ENCODE measurements around the gene FAM186B. TPM values are rescaled to one million over a fixed set of nuclear protein-coding genes. Genes with fewer than 3 reads are reported as not detected.

The FAM186B gene
- total and polyA plus RNA-seq, 2 of the 13 experiments (the other 11 are each of a cell fraction or from before 2014, with no cell fraction given), result 0.07 to 0.20 TPM

DNA sequence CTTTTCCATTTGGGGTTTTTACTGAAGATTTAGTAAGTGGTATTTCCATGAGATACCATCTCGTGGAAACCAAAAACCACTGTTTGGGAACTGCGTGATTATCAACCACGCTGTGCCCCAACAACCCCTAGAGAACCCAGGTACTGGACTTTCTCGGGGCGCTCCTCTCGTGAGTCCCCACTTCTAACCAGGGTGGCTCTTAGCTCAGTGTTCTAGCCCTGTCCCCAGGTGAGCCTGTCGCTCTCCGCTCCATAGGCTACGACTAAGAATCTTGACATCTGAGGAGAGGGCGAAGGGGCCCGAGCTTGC, 38.2 kb downstream of the FAM186B start:
- TF ChIP-seq, protein P1, sequence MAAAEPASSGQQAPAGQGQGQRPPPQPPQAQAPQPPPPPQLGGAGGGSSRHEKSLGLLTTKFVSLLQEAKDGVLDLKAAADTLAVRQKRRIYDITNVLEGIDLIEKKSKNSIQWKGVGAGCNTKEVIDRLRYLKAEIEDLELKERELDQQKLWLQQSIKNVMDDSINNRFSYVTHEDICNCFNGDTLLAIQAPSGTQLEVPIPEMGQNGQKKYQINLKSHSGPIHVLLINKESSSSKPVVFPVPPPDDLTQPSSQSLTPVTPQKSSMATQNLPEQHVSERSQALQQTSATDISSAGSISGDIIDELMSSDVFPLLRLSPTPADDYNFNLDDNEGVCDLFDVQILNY (CRISPR knock-in tag; conservative IDR thresholded peaks at IDR 0.05), result no peak
- TF ChIP-seq GFI1 (CRISPR knock-in tag; IDR thresholded peaks at IDR 0.05; ENCODE audit: borderline replicate concordance) (0 out of 2 replicates have a peak, but pooled peaks have one; percentile 21), NR3C1 (CRISPR knock-in tag; IDR thresholded peaks at IDR 0.05) (no peak), ZZZ3 (CRISPR knock-in tag; IDR thresholded peaks at IDR 0.05; ENCODE audit: borderline replicate concordance) (no peak), GATAD2A (CRISPR knock-in tag; IDR thresholded peaks at IDR 0.05) (no peak), ZNF24 (IDR thresholded peaks at IDR 0.05) (no peak), ATF7-NPFF (CRISPR knock-in tag; IDR thresholded peaks at IDR 0.05; ENCODE audit: low read depth) (0 out of 2 replicates have a peak, but pooled peaks have one; percentile 16), ZNF382 (CRISPR knock-in tag; IDR thresholded peaks at IDR 0.05; ENCODE audit: borderline replicate concordance) (no peak), NCOA1 (CRISPR knock-in tag; IDR thresholded peaks at IDR 0.05) (0 out of 2 replicates have a peak, but pooled peaks have one; percentile 31), RAD21 (CRISPR knock-in tag; IDR thresholded peaks at IDR 0.05) (no peak), HNRNPH1 (optimal IDR thresholded peaks at IDR 0.05; ENCODE audit: low read depth, low read length) (no peak), ZNF7 (CRISPR knock-in tag; IDR thresholded peaks at IDR 0.05) (no peak), ZBTB42 (CRISPR knock-in tag; IDR thresholded peaks at IDR 0.05) (no peak), NCOA2 (CRISPR knock-in tag; IDR thresholded peaks at IDR 0.05) (no peak), TOE1 (CRISPR knock-in tag; IDR thresholded peaks at IDR 0.05) (no peak), ZNF749 (CRISPR knock-in tag; IDR thresholded peaks at IDR 0.05; ENCODE audit: borderline replicate concordance) (no peak), RNF2 (conservative IDR thresholded peaks at IDR 0.05; ENCODE audit: low read depth) (no peak), ZNF510 (CRISPR knock-in tag; IDR thresholded peaks at IDR 0.05; ENCODE audit: low read depth) (no peak)
- TF ChIP-seq, protein P2, sequence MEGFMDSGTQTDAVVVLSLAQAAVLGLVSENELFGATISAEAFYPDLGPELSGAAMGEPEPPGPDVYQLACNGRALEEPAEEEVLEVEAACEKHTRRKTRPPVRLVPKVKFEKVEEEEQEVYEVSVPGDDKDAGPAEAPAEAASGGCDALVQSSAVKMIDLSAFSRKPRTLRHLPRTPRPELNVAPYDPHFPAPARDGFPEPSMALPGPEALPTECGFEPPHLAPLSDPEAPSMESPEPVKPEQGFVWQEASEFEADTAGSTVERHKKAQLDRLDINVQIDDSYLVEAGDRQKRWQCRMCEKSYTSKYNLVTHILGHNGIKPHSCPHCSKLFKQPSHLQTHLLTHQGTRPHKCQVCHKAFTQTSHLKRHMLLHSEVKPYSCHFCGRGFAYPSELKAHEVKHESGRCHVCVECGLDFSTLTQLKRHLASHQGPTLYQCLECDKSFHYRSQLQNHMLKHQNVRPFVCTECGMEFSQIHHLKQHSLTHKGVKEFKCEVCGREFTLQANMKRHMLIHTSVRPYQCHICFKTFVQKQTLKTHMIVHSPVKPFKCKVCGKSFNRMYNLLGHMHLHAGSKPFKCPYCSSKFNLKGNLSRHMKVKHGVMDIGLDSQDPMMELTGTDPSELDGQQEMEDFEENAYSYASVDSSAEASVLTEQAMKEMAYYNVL (CRISPR knock-in tag; IDR thresholded peaks at IDR 0.05; ENCODE audit: borderline replicate concordance), result no peak; the same call in 1 of the 2 replicates
- TF ChIP-seq, protein P3, sequence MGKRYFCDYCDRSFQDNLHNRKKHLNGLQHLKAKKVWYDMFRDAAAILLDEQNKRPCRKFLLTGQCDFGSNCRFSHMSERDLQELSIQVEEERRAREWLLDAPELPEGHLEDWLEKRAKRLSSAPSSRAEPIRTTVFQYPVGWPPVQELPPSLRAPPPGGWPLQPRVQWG (CRISPR knock-in tag; IDR thresholded peaks at IDR 0.05; ENCODE audit: borderline replicate concordance, low read depth), result no peak
- TF ChIP-seq, protein P4, sequence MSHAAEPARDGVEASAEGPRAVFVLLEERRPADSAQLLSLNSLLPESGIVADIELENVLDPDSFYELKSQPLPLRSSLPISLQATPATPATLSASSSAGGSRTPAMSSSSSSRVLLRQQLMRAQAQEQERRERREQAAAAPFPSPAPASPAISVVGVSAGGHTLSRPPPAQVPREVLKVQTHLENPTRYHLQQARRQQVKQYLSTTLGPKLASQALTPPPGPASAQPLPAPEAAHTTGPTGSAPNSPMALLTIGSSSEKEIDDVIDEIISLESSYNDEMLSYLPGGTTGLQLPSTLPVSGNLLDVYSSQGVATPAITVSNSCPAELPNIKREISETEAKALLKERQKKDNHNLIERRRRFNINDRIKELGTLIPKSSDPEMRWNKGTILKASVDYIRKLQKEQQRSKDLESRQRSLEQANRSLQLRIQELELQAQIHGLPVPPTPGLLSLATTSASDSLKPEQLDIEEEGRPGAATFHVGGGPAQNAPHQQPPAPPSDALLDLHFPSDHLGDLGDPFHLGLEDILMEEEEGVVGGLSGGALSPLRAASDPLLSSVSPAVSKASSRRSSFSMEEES (CRISPR knock-in tag; IDR thresholded peaks at IDR 0.05), result no peak
- peak overlapping the region; percentile 80 for H3K4me2 ChIP-seq (ENCODE audit: low read depth, low read length)
- peaks cover 12 to 38% of the 10 kb centered on the region in 2 experiments for H3K36me3 ChIP-seq (replicated peaks in 1 of 2; ENCODE audit: control insufficient read depth in 1 of 2, insufficient read depth in 2 of 2, low read length in 2 of 2)
- ATAC-seq, result peak; percentile 26
- no peaks in the 10 kb centered on the region for H4K20me1 ChIP-seq (ENCODE audit: insufficient read depth, low read length)
- intact Hi-C loops (cut with micrococcal nuclease; ENCODE audit: unreplicated experiment), result loop anchor here (5.0 kb wide), 2 partner anchors 55 to 570 kb away; partner anchors contain the start of genes DDN and PRPF40B
- peak overlapping the region; percentile 80 to 98 (median 85) for H3K4me3 ChIP-seq (replicated peaks in 1 of 3; ENCODE audit: insufficient read depth in 1 of 3, low read depth in 2 of 3, low read length in 3 of 3)
- no peaks in the 10 kb centered on the region; a peak in 1 of 5 replicates for H3K27me3 ChIP-seq (ENCODE audit: control insufficient read depth in 1 of 2, insufficient read depth in 2 of 2, low read length in 2 of 2)
- no peak for DNase-seq (ENCODE audit: low spot score)
- no peaks in the 10 kb centered on the region for H3K9me3 ChIP-seq (ENCODE audit: low read length)
- no peak overlapping the region for H2AFZ ChIP-seq (ENCODE audit: low read length)
- no TSS peak for BruUV-seq (replicated peaks)
- no peak for FAIRE-seq
- peaks cover 27% of the 10 kb centered on the region for H3K79me2 ChIP-seq (ENCODE audit: insufficient read depth, low read length)
- in situ Hi-C loops (cut with HindIII; ENCODE audit: extremely low pct_ligation_motif_present, low pct_unique_long_range_greater_than_20kb), result no loop called here
- peaks cover 34% of the 10 kb centered on the region for H3K4me1 ChIP-seq (ENCODE audit: insufficient read depth, low read length)
- CTCF ChIA-PET (ENCODE audit: low intra/inter-chr PET ratio, low total read pairs), result no interaction called here
- 0% methylated on average over 6 of the region's 11 CpGs for WGBS (ENCODE audit: low lambda C conversion rate)
- peak overlapping the region; percentile 81 for H3K27ac ChIP-seq (ENCODE audit: extremely low read length, insufficient read depth, low read length)
- H3K9ac ChIP-seq (ENCODE audit: insufficient read depth, low read depth, low read length), result peak overlapping the region; percentile 87
- POLR2A ChIA-PET, result interaction anchor here (0.9 to 2.6 kb wide), 5 partner anchors 13 to 244 kb away, joined by 3 to 11 read pairs (median 4); partner anchors contain the start of gene TROAP
